Measurements from ENCODE around the gene ADORA2A.

The ADORA2A gene

GRCh38 chr22:24404561-24405275 lies 22.7 kb upstream of the ADORA2A start:
- 92 to 96% methylated on average over 5 to 7 of the region's 9 CpGs for WGBS, 2 experiments (ENCODE audit: insufficient coverage in 2 of 2)
- Histone ChIP-seq H3K4me1 (ENCODE audit: control insufficient read depth, insufficient read depth, low read length, poor library complexity, severe bottlenecking) (peaks cover 16% of the 10 kb centered on the region), H3K9me3 (ENCODE audit: control insufficient read depth, low read length) (peaks cover 4% of the 10 kb centered on the region), H3K4me3 (ENCODE audit: extremely low read depth, insufficient read depth, low read length, poor library complexity, severe bottlenecking) (no peak overlapping the region), H3K27ac (ENCODE audit: low read depth, low read length, severe bottlenecking) (no peak overlapping the region), H3K36me3 (ENCODE audit: control insufficient read depth, insufficient read depth, low read length) (peaks cover 52% of the 10 kb centered on the region)

- Histone ChIP-seq H3K27ac (ENCODE audit: low read depth, low read length, severe bottlenecking) (no peak overlapping the region), H3K4me1 (ENCODE audit: control insufficient read depth, insufficient read depth, low read length, poor library complexity, severe bottlenecking) (peaks cover 23% of the 10 kb centered on the region), H3K36me3 (ENCODE audit: control insufficient read depth, insufficient read depth, low read length) (peaks cover 50% of the 10 kb centered on the region), H3K4me3 (ENCODE audit: extremely low read depth, insufficient read depth, low read length, poor library complexity, severe bottlenecking) (no peak overlapping the region), H3K9me3 (ENCODE audit: control insufficient read depth, low read length) (peaks cover 4% of the 10 kb centered on the region)
- WGBS, 2 experiments (ENCODE audit: insufficient coverage in 2 of 2): 94 to 97% methylated on average over 6 to 9 of the region's 12 CpGs
Observed at GRCh38 chr22:24405631-24406321, 21.6 kb upstream of the ADORA2A start.

GRCh38 chr22:24406322-24407277 lies 20.8 kb upstream of the ADORA2A start:
- WGBS, 2 experiments (ENCODE audit: insufficient coverage in 2 of 2): 92 to 95% methylated on average over 13 of the region's 19 CpGs
- peaks cover 23% of the 10 kb centered on the region for H3K4me1 ChIP-seq (ENCODE audit: control insufficient read depth, insufficient read depth, low read length, poor library complexity, severe bottlenecking)
- peaks cover 45% of the 10 kb centered on the region for H3K36me3 ChIP-seq (ENCODE audit: control insufficient read depth, insufficient read depth, low read length)
- peaks cover 4% of the 10 kb centered on the region for H3K9me3 ChIP-seq (ENCODE audit: control insufficient read depth, low read length)
- H3K27ac ChIP-seq (ENCODE audit: low read depth, low read length, severe bottlenecking): peak overlapping the region; percentile 33
- H3K4me3 ChIP-seq (ENCODE audit: extremely low read depth, insufficient read depth, low read length, poor library complexity, severe bottlenecking): no peak overlapping the region

GRCh38 chr22:24407278-24407665 lies 20.1 kb upstream of the ADORA2A start:
- H3K36me3 ChIP-seq (ENCODE audit: control insufficient read depth, insufficient read depth, low read length): peaks cover 50% of the 10 kb centered on the region

GRCh38 chr22:24407884-24408283 lies 19.5 kb upstream of the ADORA2A start:
- peaks cover 23% of the 10 kb centered on the region for H3K4me1 ChIP-seq (ENCODE audit: control insufficient read depth, insufficient read depth, low read length, poor library complexity, severe bottlenecking)
- no peak overlapping the region for H3K4me3 ChIP-seq (ENCODE audit: extremely low read depth, insufficient read depth, low read length, poor library complexity, severe bottlenecking)
- H3K9me3 ChIP-seq (ENCODE audit: control insufficient read depth, low read length): peaks cover 4% of the 10 kb centered on the region
- 94 to 100% methylated on average over 2 to 4 of the region's 4 CpGs for WGBS, 2 experiments (ENCODE audit: insufficient coverage in 2 of 2)
- peaks cover 54% of the 10 kb centered on the region for H3K36me3 ChIP-seq (ENCODE audit: control insufficient read depth, insufficient read depth, low read length)
- H3K27ac ChIP-seq (ENCODE audit: low read depth, low read length, severe bottlenecking): no peak overlapping the region

More at GRCh38 chr22:24407278-24407665, 20.1 kb upstream of the ADORA2A start:
- WGBS, 2 experiments (ENCODE audit: insufficient coverage in 2 of 2): 83 to 86% methylated on average over 13 to 14 of the region's 15 CpGs
- no peak overlapping the region for H3K4me3 ChIP-seq (ENCODE audit: extremely low read depth, insufficient read depth, low read length, poor library complexity, severe bottlenecking)
- peak overlapping the region; percentile 33 for H3K27ac ChIP-seq (ENCODE audit: low read depth, low read length, severe bottlenecking)
- H3K9me3 ChIP-seq (ENCODE audit: control insufficient read depth, low read length): peaks cover 4% of the 10 kb centered on the region
- H3K4me1 ChIP-seq (ENCODE audit: control insufficient read depth, insufficient read depth, low read length, poor library complexity, severe bottlenecking): peaks cover 23% of the 10 kb centered on the region

GRCh38 chr22:24408630-24409029 lies 18.8 kb upstream of the ADORA2A start:
- WGBS, 2 experiments (ENCODE audit: insufficient coverage in 2 of 2): 91 to 100% methylated on average over 5 to 7 of the region's 7 CpGs
- H3K36me3 ChIP-seq (ENCODE audit: control insufficient read depth, insufficient read depth, low read length): peaks cover 50% of the 10 kb centered on the region

DNA sequence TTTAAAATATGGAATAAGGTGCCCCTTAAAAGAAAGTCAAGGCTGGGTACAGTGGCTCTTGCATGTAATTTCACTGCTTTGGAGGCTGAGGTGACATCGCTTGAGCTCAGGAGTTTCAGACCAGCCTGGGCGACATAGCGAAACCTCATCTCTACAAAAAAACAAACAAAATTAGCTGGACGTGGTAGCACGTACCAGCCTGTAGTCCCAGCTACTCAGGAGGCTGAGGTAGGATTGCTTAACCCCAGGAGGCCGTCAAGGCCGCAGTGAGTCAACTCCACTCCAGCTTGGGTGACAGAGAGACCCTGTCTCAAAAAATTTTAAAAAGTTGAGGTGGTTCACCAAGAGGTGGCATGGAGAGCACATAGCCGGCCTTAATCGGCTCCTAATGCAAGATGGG lies 17.7 kb upstream of the ADORA2A start:
- Histone ChIP-seq H3K9me3 (ENCODE audit: control insufficient read depth, low read length) (peaks cover 3% of the 10 kb centered on the region), H3K4me3 (ENCODE audit: extremely low read depth, insufficient read depth, low read length, poor library complexity, severe bottlenecking) (no peak overlapping the region), H3K36me3 (ENCODE audit: control insufficient read depth, insufficient read depth, low read length) (peaks cover 50% of the 10 kb centered on the region), H3K4me1 (ENCODE audit: control insufficient read depth, insufficient read depth, low read length, poor library complexity, severe bottlenecking) (peaks cover 23% of the 10 kb centered on the region), H3K27ac (ENCODE audit: low read depth, low read length, severe bottlenecking) (peak overlapping the region; percentile 2)
- 94 to 95% methylated on average over 6 to 8 of the region's 9 CpGs for WGBS, 2 experiments (ENCODE audit: insufficient coverage in 2 of 2)

More at GRCh38 chr22:24408630-24409029, 18.8 kb upstream of the ADORA2A start:
- H3K4me1 ChIP-seq (ENCODE audit: control insufficient read depth, insufficient read depth, low read length, poor library complexity, severe bottlenecking): peaks cover 23% of the 10 kb centered on the region
- H3K9me3 ChIP-seq (ENCODE audit: control insufficient read depth, low read length): peaks cover 4% of the 10 kb centered on the region
- H3K4me3 ChIP-seq (ENCODE audit: extremely low read depth, insufficient read depth, low read length, poor library complexity, severe bottlenecking): no peak overlapping the region
- H3K27ac ChIP-seq (ENCODE audit: low read depth, low read length, severe bottlenecking): no peak overlapping the region

DNA sequence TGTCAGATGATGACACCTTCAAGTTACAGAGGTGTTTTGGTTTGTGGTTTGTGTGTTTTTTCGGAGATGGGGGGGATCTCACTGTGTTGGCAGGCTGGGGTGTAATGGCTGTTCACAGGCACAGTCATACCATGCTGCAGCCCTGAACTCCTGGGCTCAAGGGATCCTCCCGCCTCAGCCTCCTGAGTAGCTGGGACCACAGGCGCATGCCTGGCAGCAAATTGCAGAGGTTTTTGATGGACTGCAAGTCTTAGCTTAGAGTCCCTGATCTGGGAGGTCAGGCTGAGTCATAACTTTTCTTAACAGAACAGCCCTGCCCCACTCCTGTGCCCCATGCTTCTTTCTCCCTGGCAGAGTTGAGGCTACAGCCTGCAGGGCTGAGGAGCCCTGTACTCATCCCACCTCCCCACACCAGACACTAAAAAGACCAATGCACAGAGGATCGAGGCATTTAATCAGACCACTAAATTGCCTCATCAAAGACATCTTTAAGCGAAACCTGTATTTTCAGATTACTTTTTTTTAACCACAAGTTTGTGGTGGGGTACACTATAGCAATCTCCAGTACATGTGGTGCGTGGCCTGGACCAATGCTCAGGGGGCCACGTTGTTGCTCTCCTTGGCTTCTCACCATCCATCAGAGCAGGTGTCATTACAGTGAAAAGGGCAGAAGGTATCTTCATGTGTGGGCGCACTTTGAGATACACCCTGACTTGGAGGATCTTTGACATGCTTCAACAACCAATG lies 17.1 kb upstream of the ADORA2A start:
- no peak overlapping the region for H3K4me3 ChIP-seq (ENCODE audit: extremely low read depth, insufficient read depth, low read length, poor library complexity, severe bottlenecking)
- H3K9me3 ChIP-seq (ENCODE audit: control insufficient read depth, low read length): no peaks in the 10 kb centered on the region
- H3K36me3 ChIP-seq (ENCODE audit: control insufficient read depth, insufficient read depth, low read length): peaks cover 50% of the 10 kb centered on the region
- peak overlapping the region; percentile 2 for H3K27ac ChIP-seq (ENCODE audit: low read depth, low read length, severe bottlenecking)
- H3K4me1 ChIP-seq (ENCODE audit: control insufficient read depth, insufficient read depth, low read length, poor library complexity, severe bottlenecking): peaks cover 23% of the 10 kb centered on the region
- WGBS, 2 experiments (ENCODE audit: insufficient coverage in 2 of 2): 94 to 96% methylated on average over 6 to 7 of the region's 8 CpGs

GRCh38 chr22:24411256-24412004 lies 16.0 kb upstream of the ADORA2A start:
- H3K36me3 ChIP-seq (ENCODE audit: control insufficient read depth, insufficient read depth, low read length): peaks cover 51% of the 10 kb centered on the region
- no peak overlapping the region for H3K27ac ChIP-seq (ENCODE audit: low read depth, low read length, severe bottlenecking)
- 92 to 99% methylated on average over 9 of the region's 10 CpGs for WGBS, 2 experiments (ENCODE audit: insufficient coverage in 2 of 2)
- H3K4me1 ChIP-seq (ENCODE audit: control insufficient read depth, insufficient read depth, low read length, poor library complexity, severe bottlenecking): peaks cover 20% of the 10 kb centered on the region
- no peak overlapping the region for H3K4me3 ChIP-seq (ENCODE audit: extremely low read depth, insufficient read depth, low read length, poor library complexity, severe bottlenecking)
- no peaks in the 10 kb centered on the region for H3K9me3 ChIP-seq (ENCODE audit: control insufficient read depth, low read length)
